Trophoblast cell (in vitro differentiated cells and primary cell): ENCODE measurements around the gene GNS.

Experiments used
- DNase-seq, 2 donors: peaks; one replicate each; pipeline ENCODE4 v3.0.0-alpha.2; 2016
- H2AFZ ChIP-seq: 2 replicates; pipeline ENCODE4 v1.6.1; 2013; ENCODE audit warnings: low read length, moderate library complexity, mild to moderate bottlenecking; ENCODE audit not compliant: insufficient read depth, poor library complexity
- H2AK5ac ChIP-seq: 2 replicates; pipeline ENCODE4 v1.6.1; 2013; ENCODE audit warnings: mild to moderate bottlenecking, low read length
- H2BK120ac ChIP-seq: 2 replicates; pipeline ENCODE4 v1.6.1; 2013; ENCODE audit warnings: low read length, mild to moderate bottlenecking, moderate library complexity; ENCODE audit not compliant: insufficient read depth, poor library complexity
- H2BK12ac ChIP-seq: 2 replicates; pipeline ENCODE4 v1.6.1; 2013; ENCODE audit warnings: mild to moderate bottlenecking, low read length, moderate library complexity
- H2BK5ac ChIP-seq: 2 replicates; pipeline ENCODE4 v1.6.1; 2013; ENCODE audit warnings: low read length, low read depth, moderate library complexity, mild to moderate bottlenecking; ENCODE audit not compliant: poor library complexity
- H3K14ac ChIP-seq: 2 replicates; pipeline ENCODE4 v1.6.1; 2013; ENCODE audit warnings: mild to moderate bottlenecking, low read length
- H3K18ac ChIP-seq: 2 replicates; pipeline ENCODE4 v1.6.1; 2013; ENCODE audit warnings: mild to moderate bottlenecking, low read length
- H3K23ac ChIP-seq: 2 replicates; pipeline ENCODE4 v1.6.1; 2013; ENCODE audit warnings: low read length
- H3K27ac ChIP-seq: 2 replicates; pipeline ENCODE4 v1.5.1; 2013; ENCODE audit warnings: low read depth, mild to moderate bottlenecking, inconsistent platforms, low read length, moderate library complexity
- H3K27me3 ChIP-seq: 2 replicates; pipeline ENCODE4 v1.6.1; 2013; ENCODE audit warnings: inconsistent platforms, mild to moderate bottlenecking, low read length, moderate library complexity; ENCODE audit not compliant: insufficient read depth
- H3K36me3 ChIP-seq, 2 experiments: 1 replicate in 1 of 2; 2 replicates in 1 of 2; pipeline ENCODE4 v1.6.1; 2013; ENCODE audit warnings: low read length in 2 of 2, mild to moderate bottlenecking in 2 of 2, moderate library complexity in 1 of 2; ENCODE audit not compliant: insufficient read depth in 2 of 2, control insufficient read depth in 1 of 2
- H3K4ac ChIP-seq: 2 replicates; pipeline ENCODE4 v1.6.1; 2013; ENCODE audit warnings: low read depth, mild to moderate bottlenecking, low read length, moderate library complexity
- H3K4me1 ChIP-seq, 2 experiments: 1 replicate in 1 of 2; 2 replicates in 1 of 2; pipeline ENCODE4 v1.6.1; 2013; ENCODE audit warnings: low read length in 2 of 2, mild to moderate bottlenecking in 2 of 2, moderate library complexity in 1 of 2; ENCODE audit not compliant: insufficient read depth in 2 of 2, control insufficient read depth in 1 of 2
- H3K4me2 ChIP-seq: 2 replicates; pipeline ENCODE4 v1.6.1; 2013; ENCODE audit warnings: inconsistent platforms, mild to moderate bottlenecking, low read length, moderate library complexity
- H3K4me3 ChIP-seq: 2 replicates; pipeline ENCODE4 v1.5.1; 2013; ENCODE audit warnings: mild to moderate bottlenecking, low read depth, low read length, inconsistent platforms
- H3K79me1 ChIP-seq: one replicate; pipeline ENCODE4 v1.6.1; 2013; ENCODE audit warnings: low read length
- H3K79me2 ChIP-seq: 2 replicates; pipeline ENCODE4 v1.6.1; 2013; ENCODE audit warnings: low read length, mild to moderate bottlenecking; ENCODE audit not compliant: control insufficient read depth, insufficient read depth, poor library complexity
- H3K9ac ChIP-seq: 2 replicates; pipeline ENCODE4 v1.6.1; 2013; ENCODE audit warnings: mild to moderate bottlenecking, low read length
- H3K9me3 ChIP-seq: 2 replicates; pipeline ENCODE4 v1.6.1; 2013; ENCODE audit warnings: low read depth, mild to moderate bottlenecking, control low read depth, inconsistent platforms, low read length; ENCODE audit not compliant: insufficient read depth
- H4K12ac ChIP-seq: 2 replicates; pipeline ENCODE4 v1.6.1; 2013; ENCODE audit warnings: low read depth, mild to moderate bottlenecking, low read length, moderate library complexity
- H4K8ac ChIP-seq: 2 replicates; pipeline ENCODE4 v1.6.1; 2013; ENCODE audit warnings: low read depth, mild to moderate bottlenecking, low read length, moderate library complexity
- H4K91ac ChIP-seq: one replicate; pipeline ENCODE4 v1.6.1; 2013; ENCODE audit warnings: low read depth, mild to moderate bottlenecking, low read length, moderate library complexity
- WGBS: extraction: QIAGEN DNeasy Blood & Tissue Kit; methylation state at CpG from one replicate; pipeline ENCODE4 v1.1.7; 2013; ENCODE audit warnings: missing lambda C conversion rate; ENCODE audit not compliant: insufficient read length, insufficient coverage; ENCODE audit errors: extremely low coverage; 5-methylcytosine and 5-hydroxymethylcytosine counted together

The GNS gene

DNA sequence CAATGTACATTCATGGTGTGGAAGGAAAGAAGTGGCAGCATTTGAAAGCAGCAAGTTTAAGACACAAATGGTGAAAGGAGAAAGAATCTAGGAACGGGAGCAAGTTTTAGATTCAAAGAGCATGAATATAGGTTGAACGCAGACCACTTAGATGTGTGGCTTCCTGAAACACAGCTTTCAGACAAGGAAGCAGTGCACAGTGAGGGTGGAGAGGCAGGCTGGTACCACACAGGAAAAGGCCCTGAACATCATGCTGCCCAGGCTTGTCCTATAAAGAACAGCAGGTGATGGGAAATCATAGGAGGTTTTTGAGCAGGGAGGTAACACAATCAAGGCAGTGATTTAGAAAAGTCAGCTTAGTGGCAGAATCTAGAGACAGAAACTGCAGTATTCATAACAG lies 35.6 kb downstream of the GNS start:
- Histone ChIP-seq H2AK5ac (no peak overlapping the region), H3K4me3 (no peak overlapping the region), H3K4me2 (no peak overlapping the region), H3K36me3 (peaks cover 9 to 15% of the 10 kb centered on the region in 2 experiments), H3K27me3 (no peaks in the 10 kb centered on the region), H3K9me3 (no peaks in the 10 kb centered on the region), H3K79me1 (no peaks in the 10 kb centered on the region), H4K12ac (no peak overlapping the region), H3K4me1 (peaks cover 0 to 6% of the 10 kb centered on the region in 2 experiments), H3K18ac (no peak overlapping the region), H4K8ac (no peak overlapping the region), H2BK12ac (no peak overlapping the region), H3K14ac (no peak overlapping the region), H4K91ac (no peak overlapping the region), H3K27ac (no peak overlapping the region), H3K4ac (no peak overlapping the region), H2AFZ (no peak overlapping the region), H3K79me2 (no peaks in the 10 kb centered on the region), H2BK120ac (no peak overlapping the region), H3K23ac (no peak overlapping the region), H2BK5ac (no peak overlapping the region), H3K9ac (no peak overlapping the region)
- DNase-seq = no peak
- no CpG with 5 or more reads among the region's 2 CpGs for WGBS

DNA sequence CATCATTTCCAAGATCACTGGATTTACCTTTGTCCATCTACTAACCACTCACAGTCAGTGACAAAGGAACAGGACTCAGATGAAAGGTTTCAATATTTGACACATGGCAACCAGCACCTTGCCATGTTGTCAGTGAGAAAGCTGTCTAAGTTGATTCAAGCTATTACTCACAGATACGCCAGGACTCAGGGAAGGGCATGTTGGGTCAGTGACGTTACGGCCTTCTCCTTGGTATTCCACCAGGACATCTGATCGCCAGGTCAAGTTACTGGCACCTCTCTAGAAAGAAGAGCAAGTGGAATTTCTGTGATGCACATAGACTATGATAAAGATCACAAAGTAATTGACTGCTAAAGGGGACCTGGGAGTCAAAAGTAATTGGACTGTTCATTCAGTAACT lies 36.4 kb downstream of the GNS start:
- Histone ChIP-seq H3K23ac (no peak overlapping the region), H3K79me1 (no peaks in the 10 kb centered on the region), H3K9ac (no peak overlapping the region), H3K9me3 (no peaks in the 10 kb centered on the region), H2BK120ac (no peak overlapping the region), H3K14ac (no peak overlapping the region), H3K79me2 (no peaks in the 10 kb centered on the region), H2AK5ac (no peak overlapping the region), H3K4me1 (peaks cover 0 to 6% of the 10 kb centered on the region in 2 experiments), H3K18ac (no peak overlapping the region), H4K8ac (no peak overlapping the region), H3K4me3 (no peak overlapping the region), H3K36me3 (peaks cover 7 to 15% of the 10 kb centered on the region in 2 experiments), H3K4ac (no peak overlapping the region), H3K4me2 (no peak overlapping the region), H3K27ac (no peak overlapping the region), H4K91ac (no peak overlapping the region), H2AFZ (no peak overlapping the region), H3K27me3 (no peaks in the 10 kb centered on the region), H2BK12ac (no peak overlapping the region), H2BK5ac (no peak overlapping the region), H4K12ac (no peak overlapping the region)
- no CpG with 5 or more reads among the region's 4 CpGs for WGBS
- peak; percentile 90 to 92 for DNase-seq

DNA sequence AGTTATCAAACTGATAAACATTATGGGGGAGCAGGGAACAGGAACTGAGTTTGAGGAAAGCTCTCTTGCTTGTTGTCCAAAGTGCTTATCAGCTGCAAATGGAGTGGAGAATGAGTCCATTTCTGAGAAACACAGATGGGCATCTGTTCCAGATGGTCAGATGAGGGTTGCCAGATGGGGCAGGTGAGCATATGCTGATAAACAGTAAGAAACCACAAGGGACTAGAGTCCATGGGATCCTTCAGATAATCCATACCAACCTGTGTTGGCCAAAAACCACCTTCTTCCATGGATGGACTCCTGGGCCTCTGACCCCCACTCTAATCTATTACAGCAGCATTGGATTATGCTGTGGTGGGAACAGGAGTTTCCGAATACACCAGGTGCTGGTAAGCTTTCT lies 38.3 kb downstream of the GNS start:
- H3K4me1 ChIP-seq = peaks cover 0 to 6% of the 10 kb centered on the region in 2 experiments
- H2BK5ac ChIP-seq = no peak overlapping the region
- H4K91ac ChIP-seq = no peak overlapping the region
- H2BK120ac ChIP-seq = no peak overlapping the region
- no peak overlapping the region for H2BK12ac ChIP-seq
- H3K36me3 ChIP-seq = peaks cover 4 to 18% of the 10 kb centered on the region in 2 experiments
- no peaks in the 10 kb centered on the region for H3K9me3 ChIP-seq
- DNase-seq = no peak
- H3K23ac ChIP-seq = no peak overlapping the region
- no peak overlapping the region for H2AK5ac ChIP-seq
- no peak overlapping the region for H2AFZ ChIP-seq
- no peak overlapping the region for H3K27ac ChIP-seq
- no peak overlapping the region for H3K18ac ChIP-seq
- H3K4ac ChIP-seq = no peak overlapping the region
- H4K8ac ChIP-seq = no peak overlapping the region
- H3K4me3 ChIP-seq = no peak overlapping the region
- no peak overlapping the region for H3K9ac ChIP-seq
- no peak overlapping the region for H3K4me2 ChIP-seq
- H3K14ac ChIP-seq = no peak overlapping the region
- H3K79me2 ChIP-seq = no peaks in the 10 kb centered on the region
- H4K12ac ChIP-seq = no peak overlapping the region
- WGBS = no CpG with 5 or more reads among the region's 1 CpG
- H3K79me1 ChIP-seq = no peaks in the 10 kb centered on the region
- H3K27me3 ChIP-seq = no peaks in the 10 kb centered on the region

DNA sequence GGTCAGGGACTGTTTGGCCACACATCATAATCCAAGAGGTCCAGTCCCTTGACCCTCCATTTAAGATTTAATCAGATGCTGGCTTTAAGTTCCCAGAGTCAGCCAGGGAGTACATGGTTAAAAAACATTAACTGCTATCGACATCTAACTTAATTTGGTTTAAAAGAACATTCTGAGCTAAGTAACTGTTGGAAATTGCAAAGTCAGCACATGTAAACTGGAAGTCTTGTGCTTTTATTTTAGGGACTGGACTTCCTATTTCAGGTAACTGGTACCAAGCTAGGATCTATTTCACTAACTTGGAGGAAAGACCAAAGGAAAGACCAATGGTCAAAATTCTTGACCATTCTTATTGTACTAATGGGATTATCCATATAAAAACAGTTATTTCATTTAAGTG lies 40.6 kb downstream of the GNS start:
- Histone ChIP-seq H3K4me1 (no peaks in the 10 kb centered on the region), H3K4ac (no peak overlapping the region), H3K9me3 (no peaks in the 10 kb centered on the region), H2AFZ (no peak overlapping the region), H2BK120ac (no peak overlapping the region), H3K23ac (no peak overlapping the region), H4K8ac (no peak overlapping the region), H3K14ac (no peak overlapping the region), H3K79me2 (no peaks in the 10 kb centered on the region), H2AK5ac (no peak overlapping the region), H3K18ac (no peak overlapping the region), H3K4me3 (no peak overlapping the region), H4K12ac (no peak overlapping the region), H3K4me2 (no peak overlapping the region), H3K27ac (no peak overlapping the region), H3K36me3 (peaks cover 4 to 23% of the 10 kb centered on the region in 2 experiments), H3K79me1 (no peaks in the 10 kb centered on the region), H3K9ac (no peak overlapping the region), H2BK5ac (no peak overlapping the region), H3K27me3 (no peaks in the 10 kb centered on the region), H2BK12ac (no peak overlapping the region), H4K91ac (no peak overlapping the region)
- no peak for DNase-seq
- WGBS = no CpG with 5 or more reads among the region's 1 CpG
